Naive thymus-derived CD4-positive, alpha-beta T cell (primary cell): ENCODE measurements around the gene HSPA6. TPM values are rescaled to one million over a fixed set of nuclear protein-coding genes. Genes with fewer than 3 reads are reported as not detected.
A peak's percentile ranks its signal among the peaks of the same experiment; 100 is the strongest.
"Not testable (repeated sequence)": the region's sequence is repeated elsewhere in the genome, so short reads cannot be mapped to it uniquely, and the experiment has no call there.

Experiments
- ATAC-seq: fragments of 150-1000 bp; cut with Tn5 transposase; 2 replicates; pipeline ENCODE4 v1.10.0; 2021; ENCODE audit warnings: mild to moderate bottlenecking, moderate library complexity
- CTCF ChIA-PET: fragments of 350-600 bp; sonication (Branson Sonifier 250); formaldehyde crosslinking; loops from one replicate; lab custom pipeline; 2021; ENCODE audit warnings: antibody characterized with exemption; lab: Charles Lee
- POLR2A ChIA-PET: fragments of 350-600 bp; sonication (Branson Sonifier 250); formaldehyde crosslinking; loops from one replicate; lab custom pipeline; 2021; ENCODE audit warnings: antibody characterized with exemption, inconsistent platforms; lab: Charles Lee
- DNase-seq, 9 donors: peaks; one replicate each; pipeline versions ENCODE4 v3.0.0 to v3.0.0-alpha.2; 2020 to 2022; ENCODE audit warnings: mixed read lengths in 1 of 9
- H3K27ac ChIP-seq: one replicate; pipeline ENCODE4 v1.7.0; 2013; ENCODE audit warnings: mild to moderate bottlenecking, low read depth, low read length, moderate library complexity
- H3K27me3 ChIP-seq, 2 donors: one replicate each; pipeline ENCODE4 v1.7.0; 2013; ENCODE audit warnings: low read length in 2 of 2, mild to moderate bottlenecking in 2 of 2, moderate library complexity in 2 of 2; ENCODE audit not compliant: control insufficient read depth in 2 of 2, insufficient read depth in 2 of 2
- H3K36me3 ChIP-seq, 3 experiments: 1 replicate in 2 of 3; 2 replicates in 1 of 3; pipeline ENCODE4 v1.7.0; 2013; ENCODE audit warnings: low read length in 3 of 3, mild to moderate bottlenecking in 3 of 3, moderate library complexity in 1 of 3; ENCODE audit not compliant: insufficient read depth in 3 of 3, control insufficient read depth in 2 of 3
- H3K4me1 ChIP-seq, 2 donors: one replicate each; pipeline ENCODE4 v1.7.0; 2013; ENCODE audit warnings: low read length in 2 of 2, mild to moderate bottlenecking in 2 of 2, moderate library complexity in 1 of 2; ENCODE audit not compliant: control insufficient read depth in 2 of 2, insufficient read depth in 2 of 2
- H3K4me3 ChIP-seq: 2 replicates; pipeline ENCODE4 v1.7.0; 2013; ENCODE audit warnings: mild to moderate bottlenecking, low read length
- H3K9me3 ChIP-seq, 3 experiments: 1 replicate in 2 of 3; 2 replicates in 1 of 3; pipeline ENCODE4 v1.7.0; 2013; ENCODE audit warnings: low read length in 3 of 3; ENCODE audit not compliant: control insufficient read depth in 2 of 3
- H3K27ac Mint-ChIP-seq, 9 donors: one replicate each; pipeline ENCODE4 v1.8.0; 2020 to 2022; ENCODE audit warnings: mixed read lengths in 9 of 9, mild to moderate bottlenecking in 8 of 9, moderate library complexity in 5 of 9, inconsistent platforms in 2 of 9
- H3K27me3 Mint-ChIP-seq, 5 donors: one replicate each; pipeline ENCODE4 v1.8.0; 2021 to 2022; ENCODE audit warnings: mixed read lengths in 5 of 5, mild to moderate bottlenecking in 1 of 5
- H3K36me3 Mint-ChIP-seq, 5 donors: one replicate each; pipeline ENCODE4 v1.8.0; 2020 to 2022; ENCODE audit warnings: mixed read lengths in 5 of 5, mild to moderate bottlenecking in 3 of 5, inconsistent platforms in 1 of 5
- H3K4me1 Mint-ChIP-seq, 7 donors: one replicate each; pipeline ENCODE4 v1.8.0; 2020 to 2022; ENCODE audit warnings: mixed read lengths in 7 of 7, mild to moderate bottlenecking in 3 of 7, inconsistent platforms in 1 of 7
- H3K4me3 Mint-ChIP-seq, 10 donors: one replicate each; pipeline ENCODE4 v1.8.0; 2020 to 2022; ENCODE audit warnings: mild to moderate bottlenecking in 10 of 10, mixed read lengths in 10 of 10, moderate library complexity in 6 of 10, inconsistent platforms in 2 of 10
- H3K9me3 Mint-ChIP-seq, 11 donors: one replicate each; pipeline ENCODE4 v1.8.0; 2020 to 2022; ENCODE audit warnings: mixed read lengths in 11 of 11, mild to moderate bottlenecking in 4 of 11, inconsistent platforms in 1 of 11, moderate library complexity in 1 of 11
- intact Hi-C, 2 donors: fragments of 100-400 bp; cut with micrococcal nuclease; formaldehyde crosslinking; loops; one replicate each; pipeline ENCODE4 v1.15.1; 2023
- polyA plus RNA-seq, 2 donors: library from polyadenylated mRNA; unstranded; fragments of 300-500 nt; fragmentation: Illumina TruSeq; gene quantifications; one replicate each; pipeline ENCODE4 v1.2.3, GENCODE V29; 2021
- total RNA-seq, 6 experiments: library from RNA in 5 of 6; stranded (reverse) in 5 of 6; gene quantifications; 1 replicate in 5 of 6; 2 replicates in 1 of 6; pipeline ENCODE4 v1.2.3 and lab custom pipeline; 2021 to 2026

The HSPA6 gene
- total and polyA plus RNA-seq, 7 experiments from 2014 or later: 0.32 to 3.5 (median 0.89) TPM; not detected in 2

- DNase-seq, H3K36me3 ChIP-seq, ATAC-seq, POLR2A ChIA-PET, intact Hi-C loops, H3K4me1 ChIP-seq, H3K36me3 Mint-ChIP-seq, H3K27ac ChIP-seq, CTCF ChIA-PET, H3K9me3 ChIP-seq, H3K27me3 ChIP-seq: not testable (repeated sequence)
- H3K4me3 Mint-ChIP-seq: peak overlapping the region; percentile 72 to 92 (median 83)
- H3K4me1 Mint-ChIP-seq: peaks cover 0 to 25% (median 16%) of the 10 kb centered on the region in 7 donors
- peak overlapping the region; percentile 51 for H3K4me3 ChIP-seq
- peak overlapping the region in 1 of 9 donors; percentile 32 for H3K27ac Mint-ChIP-seq
- peaks cover 0 to 21% (median 0%) of the 10 kb centered on the region in 11 donors for H3K9me3 Mint-ChIP-seq
- H3K27me3 Mint-ChIP-seq: peaks cover 0 to 66% (median 0%) of the 10 kb centered on the region in 5 donors
Observed at GRCh38 chr1:161525321-161525720, 981 bp downstream of the HSPA6 start.

DNA sequence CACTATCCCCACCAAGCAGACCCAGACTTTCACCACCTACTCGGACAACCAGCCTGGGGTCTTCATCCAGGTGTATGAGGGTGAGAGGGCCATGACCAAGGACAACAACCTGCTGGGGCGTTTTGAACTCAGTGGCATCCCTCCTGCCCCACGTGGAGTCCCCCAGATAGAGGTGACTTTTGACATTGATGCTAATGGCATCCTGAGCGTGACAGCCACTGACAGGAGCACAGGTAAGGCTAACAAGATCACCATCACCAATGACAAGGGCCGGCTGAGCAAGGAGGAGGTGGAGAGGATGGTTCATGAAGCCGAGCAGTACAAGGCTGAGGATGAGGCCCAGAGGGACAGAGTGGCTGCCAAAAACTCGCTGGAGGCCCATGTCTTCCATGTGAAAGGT is 1.6 kb downstream of the HSPA6 start:
- H3K27me3 ChIP-seq, H3K27ac ChIP-seq, POLR2A ChIA-PET, H3K36me3 ChIP-seq, H3K27ac Mint-ChIP-seq, intact Hi-C loops, H3K4me3 ChIP-seq, DNase-seq, ATAC-seq, H3K4me1 ChIP-seq, CTCF ChIA-PET, H3K9me3 ChIP-seq: not testable (repeated sequence)
- Mint-ChIP-seq H3K36me3 (peaks cover 0 to 14% (median 0%) of the 10 kb centered on the region in 5 donors), H3K4me1 (peaks cover 0 to 31% (median 19%) of the 10 kb centered on the region in 7 donors), H3K27me3 (peaks cover 0 to 68% (median 0%) of the 10 kb centered on the region in 5 donors), H3K9me3 (peaks cover 0 to 27% (median 0%) of the 10 kb centered on the region in 11 donors), H3K4me3 (peak overlapping the region in 3 of 10 donors; percentile 5 to 19 (median 11))

GRCh38 chr1:161528550-161528949 is 4.2 kb downstream of the HSPA6 start:
- H3K4me3 ChIP-seq, H3K27me3 ChIP-seq, H3K4me3 Mint-ChIP-seq, H3K36me3 ChIP-seq, H3K27ac ChIP-seq, ATAC-seq, CTCF ChIA-PET, H3K9me3 ChIP-seq, POLR2A ChIA-PET, intact Hi-C loops, DNase-seq: not testable (repeated sequence)
- peaks cover 0 to 40% (median 23%) of the 10 kb centered on the region in 7 donors for H3K4me1 Mint-ChIP-seq
- H3K9me3 Mint-ChIP-seq: peaks cover 0 to 21% (median 0%) of the 10 kb centered on the region in 11 donors
- peaks cover 0 to 15% (median 0%) of the 10 kb centered on the region in 5 donors for H3K36me3 Mint-ChIP-seq
- H3K4me1 ChIP-seq: peaks cover 10 to 11% of the 10 kb centered on the region in 2 donors
- peak overlapping the region in 1 of 9 donors; percentile 61 for H3K27ac Mint-ChIP-seq
- H3K27me3 Mint-ChIP-seq: peaks cover 0 to 50% (median 0%) of the 10 kb centered on the region in 5 donors

- H3K27me3 Mint-ChIP-seq: peaks cover 0 to 45% (median 0%) of the 10 kb centered on the region in 5 donors
- Histone ChIP-seq H3K4me1 (peaks cover 10 to 11% of the 10 kb centered on the region in 2 donors), H3K4me3 (peak overlapping the region; percentile 78)
- H3K27ac ChIP-seq, CTCF ChIA-PET, H3K9me3 ChIP-seq, POLR2A ChIA-PET, H3K36me3 ChIP-seq, ATAC-seq, H3K27me3 ChIP-seq: not testable (repeated sequence)
- peaks cover 0 to 15% (median 0%) of the 10 kb centered on the region in 11 donors for H3K9me3 Mint-ChIP-seq
- peaks cover 0 to 11% (median 0%) of the 10 kb centered on the region in 5 donors for H3K36me3 Mint-ChIP-seq
- peak overlapping the region; percentile 87 to 98 (median 95) for H3K4me3 Mint-ChIP-seq
- H3K4me1 Mint-ChIP-seq: peaks cover 0 to 36% (median 19%) of the 10 kb centered on the region in 7 donors
- intact Hi-C loops: loop anchor here (1.0 to 2.0 kb wide), 4 partner anchors 43 to 129 kb away; no protein-coding TSS in a partner anchor
- peak in 5 of 9 donors; percentile 11 to 58 (median 37) for DNase-seq
- H3K27ac Mint-ChIP-seq: peak overlapping the region; percentile 95 to 100 (median 98)
Observed at GRCh38 chr1:161529463-161530104, 5.2 kb downstream of the HSPA6 start.

- H3K4me1 ChIP-seq: peaks cover 10 to 11% of the 10 kb centered on the region in 2 donors
- intact Hi-C loops: loop anchor here (1.0 to 2.0 kb wide), 4 partner anchors 43 to 129 kb away; no protein-coding TSS in a partner anchor
- peak overlapping the region; percentile 95 to 100 (median 98) for H3K27ac Mint-ChIP-seq
- ATAC-seq: peak; percentile 44
- H3K4me1 Mint-ChIP-seq: peaks cover 0 to 32% (median 19%) of the 10 kb centered on the region in 7 donors
- H3K4me3 ChIP-seq: peak overlapping the region; percentile 78
- CTCF ChIA-PET, H3K27me3 ChIP-seq, H3K9me3 ChIP-seq, H3K36me3 ChIP-seq: not testable (repeated sequence)
- H3K27ac ChIP-seq: peak overlapping the region; percentile 79
- POLR2A ChIA-PET: interaction anchor here (1.2 to 1.3 kb wide), 3 partner anchors 9 to 196 kb away, joined by 3 to 12 read pairs (median 9); no protein-coding TSS in a partner anchor
- peaks cover 0 to 15% (median 0%) of the 10 kb centered on the region in 11 donors for H3K9me3 Mint-ChIP-seq
- peaks cover 0 to 11% (median 0%) of the 10 kb centered on the region in 5 donors for H3K36me3 Mint-ChIP-seq
- peak in 8 of 9 donors; percentile 49 to 79 (median 70) for DNase-seq
- peak overlapping the region; percentile 87 to 98 (median 95) for H3K4me3 Mint-ChIP-seq
- peaks cover 0 to 41% (median 0%) of the 10 kb centered on the region in 5 donors for H3K27me3 Mint-ChIP-seq
Observed at GRCh38 chr1:161530158-161530557, 5.8 kb downstream of the HSPA6 start.

DNA sequence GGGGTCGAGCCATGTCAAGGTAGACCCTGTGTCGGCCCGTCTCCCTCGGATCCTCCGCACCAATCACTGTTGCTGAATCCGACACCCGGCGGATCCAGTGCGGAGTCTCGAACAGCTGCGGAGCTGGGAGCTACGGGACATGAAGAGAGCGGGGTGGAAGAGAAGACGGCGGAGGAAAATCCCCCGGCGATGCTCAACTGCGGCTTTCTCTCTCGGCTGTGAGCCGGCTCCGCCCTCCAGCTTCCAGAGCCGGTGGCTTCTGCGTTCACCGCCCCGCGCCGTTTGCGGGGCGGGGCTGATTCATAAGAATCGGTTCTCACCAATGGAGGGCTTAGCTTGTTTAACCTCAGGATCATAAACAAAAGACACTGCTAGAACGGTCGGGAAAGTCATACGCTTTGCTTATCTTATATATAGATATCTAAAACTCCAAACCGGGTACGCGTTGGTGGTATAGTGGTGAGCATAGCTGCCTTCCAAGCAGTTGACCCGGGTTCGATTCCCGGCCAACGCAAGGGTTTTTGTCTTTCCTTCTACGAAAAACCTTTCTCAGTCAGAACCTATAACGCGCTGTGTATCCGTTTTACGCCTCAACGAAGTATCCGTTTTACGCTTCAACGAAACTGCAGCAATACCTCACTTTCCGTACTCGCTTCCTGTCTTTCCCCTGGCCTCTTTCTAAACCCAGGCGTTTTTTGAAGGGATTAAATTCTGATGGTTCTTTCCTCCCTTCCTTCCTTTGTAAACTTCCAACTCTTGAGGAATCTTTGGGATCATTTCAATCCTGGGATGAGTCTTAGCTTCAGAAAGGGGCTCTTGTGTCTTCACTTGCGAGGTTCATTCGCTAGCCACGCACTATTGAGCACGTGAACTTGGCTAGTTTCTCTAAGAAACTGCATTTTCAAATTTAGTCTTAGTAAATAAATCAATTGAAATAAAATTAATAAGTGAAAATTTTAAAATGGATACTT is 6.6 kb downstream of the HSPA6 start:
- H3K36me3 ChIP-seq, H3K9me3 ChIP-seq, H3K27me3 ChIP-seq, CTCF ChIA-PET: not testable (repeated sequence)
- POLR2A ChIA-PET: interaction anchor here (0.6 to 1.3 kb wide), 7 partner anchors 9 to 386 kb away, joined by 3 to 12 read pairs (median 4); partner anchors contain the start of gene DUSP12
- Mint-ChIP-seq H3K27me3 (peaks cover 0 to 39% (median 0%) of the 10 kb centered on the region in 5 donors), H3K4me1 (peaks cover 0 to 30% (median 19%) of the 10 kb centered on the region in 7 donors), H3K36me3 (peaks cover 0 to 11% (median 0%) of the 10 kb centered on the region in 5 donors), H3K27ac (peak overlapping the region; percentile 95 to 100 (median 98)), H3K4me3 (peak overlapping the region; percentile 87 to 98 (median 95)), H3K9me3 (peaks cover 0 to 15% (median 0%) of the 10 kb centered on the region in 11 donors)
- Histone ChIP-seq H3K27ac (peak overlapping the region; percentile 79), H3K4me1 (peaks cover 10 to 11% of the 10 kb centered on the region in 2 donors), H3K4me3 (peak overlapping the region; percentile 78)
- peak; percentile 90 for ATAC-seq
- intact Hi-C loops: loop anchor here (1.0 to 2.0 kb wide), 8 partner anchors 8 to 218 kb away; partner anchors contain the start of gene DUSP12 (in 1 of the 2)
- peak; percentile 65 to 97 (median 94) for DNase-seq
